ES-I3 (cell line): Measurements from ENCODE around the gene S100A1.
A peak's percentile ranks its signal among the peaks of the same experiment; 100 is the strongest.
"Not testable (repeated sequence)": the region's sequence is repeated elsewhere in the genome, so short reads cannot be mapped to it uniquely, and the experiment has no call there.

Experiments
- H3K36me3 ChIP-seq: 2 replicates; pipeline ENCODE4 v1.6.1; 2013; ENCODE audit warnings: mild to moderate bottlenecking, low read length, control low read depth, moderate library complexity; ENCODE audit not compliant: insufficient read depth
- H3K4me1 ChIP-seq: 2 replicates; pipeline ENCODE4 v1.6.1; 2013; ENCODE audit warnings: mild to moderate bottlenecking, control low read depth, low read length; ENCODE audit not compliant: insufficient read depth
- H3K9ac ChIP-seq: 2 replicates; pipeline ENCODE4 v1.6.1; 2013; ENCODE audit warnings: low read depth, mild to moderate bottlenecking, low read length, moderate library complexity
- H3K9me3 ChIP-seq: 2 replicates; pipeline ENCODE4 v1.6.1; 2013; ENCODE audit warnings: mild to moderate bottlenecking, low read length, moderate library complexity; ENCODE audit not compliant: control insufficient read depth, insufficient read depth

S100A1 gene

GRCh38 chr1:153667439-153667838 lies 39.2 kb downstream of the S100A1 start:
- Histone ChIP-seq H3K4me1 (no peaks in the 10 kb centered on the region), H3K36me3 (peaks cover 47% of the 10 kb centered on the region), H3K9ac (no peak overlapping the region), H3K9me3 (no peaks in the 10 kb centered on the region)

DNA sequence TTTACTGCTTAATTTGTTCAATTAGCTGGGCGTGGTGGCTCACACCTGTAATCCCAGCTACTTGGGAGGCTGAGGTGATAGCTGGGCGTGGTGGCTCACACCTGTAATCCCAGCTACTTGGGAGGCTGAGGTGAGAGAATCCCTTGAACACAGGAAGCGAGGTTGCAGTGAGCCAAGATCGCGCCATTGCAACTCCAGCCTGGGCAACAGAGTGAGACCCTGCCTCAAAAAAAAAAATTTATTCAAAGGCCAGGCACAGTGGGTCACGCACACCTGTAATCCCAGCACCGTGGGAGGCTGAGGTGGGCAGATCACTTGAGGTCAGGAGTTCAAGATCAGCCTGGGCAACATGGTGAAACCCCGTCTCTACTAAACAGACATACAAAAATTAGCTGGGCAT lies 40.4 kb downstream of the S100A1 start:
- H3K9me3 ChIP-seq: not testable (repeated sequence)

DNA sequence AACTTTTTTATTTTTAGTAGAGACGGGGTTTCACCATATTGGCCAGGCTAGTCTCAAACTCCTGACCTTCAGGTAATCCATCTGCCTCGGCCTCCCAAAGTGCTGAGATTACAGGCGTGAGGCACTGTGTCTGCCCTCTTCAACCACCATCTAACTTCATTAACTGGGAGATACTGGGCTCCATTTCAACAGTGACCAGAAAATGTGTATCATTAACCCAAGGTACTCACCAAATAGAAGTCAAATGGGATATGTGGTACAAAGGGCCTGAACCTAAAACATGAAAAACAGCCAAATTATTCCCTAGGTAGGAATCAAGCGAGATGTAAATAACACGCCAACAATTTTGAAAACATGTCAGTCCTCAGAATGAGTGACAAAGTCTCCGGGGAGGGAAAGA lies 41.4 kb downstream of the S100A1 start:
- Histone ChIP-seq H3K9ac (peak overlapping the region; percentile 95; the same call in 1 of the 2 replicates), H3K4me1 (no peaks in the 10 kb centered on the region), H3K9me3 (no peaks in the 10 kb centered on the region), H3K36me3 (peaks cover 40% of the 10 kb centered on the region)

More for the DNA sequence above, 40.4 kb downstream of the S100A1 start:
- peaks cover 40% of the 10 kb centered on the region for H3K36me3 ChIP-seq
- H3K4me1 ChIP-seq, H3K9ac ChIP-seq: not testable (repeated sequence)

GRCh38 chr1:153670257-153670858 lies 42.1 kb downstream of the S100A1 start:
- peak overlapping the region; percentile 95 for H3K9ac ChIP-seq
- no peaks in the 10 kb centered on the region for H3K4me1 ChIP-seq
- peaks cover 34% of the 10 kb centered on the region for H3K36me3 ChIP-seq
- H3K9me3 ChIP-seq: no peaks in the 10 kb centered on the region

GRCh38 chr1:153670859-153671627 lies 42.8 kb downstream of the S100A1 start, which contains the start of gene ILF2:
Gene ILF2 (minus strand): TSS chr1:153670993. CDS start chr1:153670922, 71 bp downstream.
- no peaks in the 10 kb centered on the region for H3K9me3 ChIP-seq
- peaks cover 27% of the 10 kb centered on the region for H3K36me3 ChIP-seq
- no peaks in the 10 kb centered on the region for H3K4me1 ChIP-seq
- peak within 1 kb of the TSS; percentile 98 for H3K9ac ChIP-seq

DNA sequence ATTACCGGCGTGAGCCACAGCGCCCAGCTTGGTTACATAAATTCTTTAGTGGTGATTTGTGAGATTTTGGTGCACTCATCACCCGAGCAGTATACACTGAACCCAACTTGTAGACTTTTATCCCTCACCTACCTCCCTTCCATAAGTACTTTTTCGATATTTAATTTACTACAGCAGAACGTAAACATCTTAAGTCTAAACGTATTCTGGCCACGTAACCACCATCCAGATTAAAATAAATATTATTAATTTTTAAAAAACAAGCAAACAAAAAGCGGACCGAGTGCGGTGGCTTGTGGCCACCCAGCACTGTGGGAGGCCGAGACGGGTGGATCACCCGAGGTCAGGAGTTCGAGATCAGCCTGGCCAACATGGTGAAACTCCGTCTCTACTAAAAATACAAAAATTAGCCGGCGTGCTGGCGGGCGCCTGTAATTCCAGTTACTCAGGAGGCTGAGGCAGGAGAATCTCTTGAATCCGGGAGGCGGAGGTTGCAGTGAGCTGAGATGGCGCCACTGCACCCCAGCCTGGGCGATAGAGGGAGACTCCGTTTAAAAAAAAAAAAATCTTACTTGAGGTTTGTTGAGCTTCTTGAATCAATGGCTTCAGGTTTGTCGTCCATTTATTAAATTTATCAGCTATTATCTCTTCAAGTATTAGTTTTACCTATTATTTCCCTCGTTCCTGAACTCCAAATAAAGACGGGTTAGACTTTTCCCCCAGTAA lies 43.6 kb downstream of the S100A1 start:
- H3K36me3 ChIP-seq: peaks cover 25% of the 10 kb centered on the region
- H3K9me3 ChIP-seq, H3K4me1 ChIP-seq: not testable (repeated sequence)
- peak overlapping the region; percentile 98 for H3K9ac ChIP-seq

DNA sequence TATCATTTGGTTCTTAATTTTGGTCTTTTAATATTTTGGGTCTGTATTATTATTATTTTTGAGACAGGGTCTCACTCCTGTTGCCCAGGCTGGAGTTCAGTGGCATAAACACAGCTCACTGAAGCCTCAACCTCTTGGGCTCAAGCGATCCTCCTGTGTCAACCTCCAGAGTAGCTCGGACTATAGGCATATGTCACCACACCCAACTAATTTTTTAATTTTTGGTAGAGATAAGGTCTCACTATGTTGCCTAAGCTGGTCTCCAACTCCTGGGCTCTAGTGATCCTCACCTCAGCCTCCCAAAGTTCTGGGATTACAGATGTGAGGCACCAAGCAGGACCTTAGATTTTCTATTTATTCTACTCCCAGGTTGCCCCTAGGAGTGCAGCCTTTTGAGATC lies 45.3 kb downstream of the S100A1 start:
- H3K9ac ChIP-seq: no peak overlapping the region
- H3K36me3 ChIP-seq: peaks cover 12% of the 10 kb centered on the region
- no peaks in the 10 kb centered on the region; the same call in 1 of the 2 replicates for H3K4me1 ChIP-seq
- H3K9me3 ChIP-seq: no peaks in the 10 kb centered on the region

- Histone ChIP-seq H3K36me3 (no peaks in the 10 kb centered on the region), H3K9ac (peak overlapping the region; percentile 55), H3K9me3 (no peaks in the 10 kb centered on the region), H3K4me1 (no peaks in the 10 kb centered on the region; the same call in 1 of the 2 replicates)
Observed at GRCh38 chr1:153677718-153678518, 49.7 kb downstream of the S100A1 start.

DNA sequence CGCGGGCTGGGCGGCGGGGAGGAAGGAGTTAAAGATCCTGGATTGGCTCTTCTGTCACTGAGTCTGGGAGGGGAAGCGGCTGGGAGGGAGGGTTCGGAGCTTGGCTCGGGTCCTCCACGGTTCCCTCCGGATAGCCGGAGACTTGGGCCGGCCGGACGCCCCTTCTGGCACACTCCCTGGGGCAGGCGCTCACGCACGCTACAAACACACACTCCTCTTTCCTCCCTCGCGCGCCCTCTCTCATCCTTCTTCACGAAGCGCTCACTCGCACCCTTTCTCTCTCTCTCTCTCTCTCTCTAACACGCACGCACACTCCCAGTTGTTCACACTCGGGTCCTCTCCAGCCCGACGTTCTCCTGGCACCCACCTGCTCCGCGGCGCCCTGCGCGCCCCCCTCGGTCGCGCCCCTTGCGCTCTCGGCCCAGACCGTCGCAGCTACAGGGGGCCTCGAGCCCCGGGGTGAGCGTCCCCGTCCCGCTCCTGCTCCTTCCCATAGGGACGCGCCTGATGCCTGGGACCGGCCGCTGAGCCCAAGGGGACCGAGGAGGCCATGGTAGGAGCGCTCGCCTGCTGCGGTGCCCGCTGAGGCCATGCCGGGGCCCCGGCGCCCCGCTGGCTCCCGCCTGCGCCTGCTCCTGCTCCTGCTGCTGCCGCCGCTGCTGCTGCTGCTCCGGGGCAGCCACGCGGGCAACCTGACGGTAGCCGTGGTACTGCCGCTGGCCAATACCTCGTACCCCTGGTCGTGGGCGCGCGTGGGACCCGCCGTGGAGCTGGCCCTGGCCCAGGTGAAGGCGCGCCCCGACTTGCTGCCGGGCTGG lies 50.5 kb downstream of the S100A1 start, which contains the start of gene NPR1:
TSS of gene NPR1 (plus strand) at position 170 of the 818 bp plus-strand sequence. CDS start at position 591, 421 bp downstream.
- Histone ChIP-seq H3K4me1 (no peaks in the 10 kb centered on the region; the same call in 1 of the 2 replicates), H3K9ac (peak within 1 kb of the TSS; percentile 55), H3K36me3 (no peaks in the 10 kb centered on the region), H3K9me3 (no peaks in the 10 kb centered on the region)

DNA sequence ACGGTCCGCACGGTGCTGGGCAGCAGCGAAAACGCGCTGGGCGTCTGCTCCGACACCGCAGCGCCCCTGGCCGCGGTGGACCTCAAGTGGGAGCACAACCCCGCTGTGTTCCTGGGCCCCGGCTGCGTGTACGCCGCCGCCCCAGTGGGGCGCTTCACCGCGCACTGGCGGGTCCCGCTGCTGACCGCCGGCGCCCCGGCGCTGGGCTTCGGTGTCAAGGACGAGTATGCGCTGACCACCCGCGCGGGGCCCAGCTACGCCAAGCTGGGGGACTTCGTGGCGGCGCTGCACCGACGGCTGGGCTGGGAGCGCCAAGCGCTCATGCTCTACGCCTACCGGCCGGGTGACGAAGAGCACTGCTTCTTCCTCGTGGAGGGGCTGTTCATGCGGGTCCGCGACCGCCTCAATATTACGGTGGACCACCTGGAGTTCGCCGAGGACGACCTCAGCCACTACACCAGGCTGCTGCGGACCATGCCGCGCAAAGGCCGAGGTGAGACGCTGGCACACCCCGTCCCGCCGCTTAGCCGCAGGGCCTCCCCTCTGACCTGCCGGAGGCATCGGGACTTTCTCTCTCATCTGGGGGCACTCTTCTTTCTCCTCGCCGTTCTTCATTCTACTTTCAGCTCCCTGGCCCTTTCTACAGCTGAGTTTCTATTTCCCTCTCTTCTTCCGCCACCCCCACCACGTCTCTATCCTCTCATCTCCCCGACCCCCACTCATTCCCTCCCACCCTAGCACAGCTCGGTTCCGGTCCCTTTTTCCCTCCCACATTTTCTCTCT lies 51.3 kb downstream of the S100A1 start:
- Histone ChIP-seq H3K9me3 (no peaks in the 10 kb centered on the region), H3K4me1 (no peaks in the 10 kb centered on the region; the same call in 1 of the 2 replicates), H3K36me3 (no peaks in the 10 kb centered on the region), H3K9ac (peak overlapping the region; percentile 55)

DNA sequence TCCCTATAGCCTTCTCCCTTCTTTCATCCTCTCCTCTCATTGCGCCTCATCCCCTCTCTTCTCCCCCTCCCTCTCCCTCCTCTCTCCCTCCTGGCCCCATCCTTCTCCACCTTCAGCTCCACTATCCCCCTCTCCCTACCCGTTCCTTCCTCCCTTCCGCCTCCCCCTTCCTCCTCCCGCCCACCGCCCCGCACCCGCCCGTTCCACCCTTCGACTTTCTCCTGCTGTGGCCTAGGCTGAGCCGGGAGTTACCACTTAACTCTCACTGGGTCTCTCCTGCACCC lies 51.8 kb downstream of the S100A1 start:
- Histone ChIP-seq H3K4me1 (no peaks in the 10 kb centered on the region; the same call in 1 of the 2 replicates), H3K36me3 (no peaks in the 10 kb centered on the region), H3K9me3 (no peaks in the 10 kb centered on the region), H3K9ac (peak overlapping the region; percentile 55; the same call in 1 of the 2 replicates)
